ENCODE results near the gene SYNGR1. TPM values are rescaled to one million over a fixed set of nuclear protein-coding genes. Genes with fewer than 3 reads are reported as not detected.
"Not testable (repeated sequence)": the region's sequence is repeated elsewhere in the genome, so short reads cannot be mapped to it uniquely, and the experiment has no call there.

Gene SYNGR1
- polyA plus RNA-seq, 3 donors = 18.0 to 54.9 (median 39.6) TPM

DNA sequence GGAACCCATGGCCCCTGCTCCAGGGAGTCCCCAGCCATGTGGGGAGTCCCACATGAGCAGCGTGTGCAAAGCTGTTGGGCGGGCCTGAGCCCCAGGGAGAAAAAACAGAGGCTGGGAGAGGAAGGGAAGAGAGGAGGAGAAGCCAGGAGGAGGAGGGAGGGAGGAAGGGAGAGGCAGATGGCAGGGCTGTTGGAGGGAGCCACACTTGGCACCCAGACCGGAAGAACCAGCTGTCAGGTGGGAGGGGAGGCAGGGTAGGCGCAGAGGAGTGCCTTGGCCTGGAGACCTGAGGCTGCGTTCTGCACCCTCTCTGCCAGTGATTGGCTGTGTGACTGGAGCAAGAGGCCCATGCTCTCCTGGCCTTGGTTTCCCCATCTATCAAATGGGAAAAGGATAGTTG lies 6.7 kb downstream of the SYNGR1 start:
- intact Hi-C loops (cut with micrococcal nuclease) = no loop called here
- Histone ChIP-seq H3K27ac (ENCODE audit: low read depth in 1 of 2, low read length in 2 of 2) (no peak overlapping the region), H3K27me3 (ENCODE audit: control insufficient read depth in 2 of 2, insufficient read depth in 2 of 2, low read length in 2 of 2) (no peaks in the 10 kb centered on the region), H3K4me2 (replicated peaks; ENCODE audit: extremely low read depth, low read length, poor library complexity, severe bottlenecking) (no peak overlapping the region), H3K4me1 (ENCODE audit: control insufficient read depth in 1 of 2, insufficient read depth in 2 of 2, low read length in 2 of 2) (peaks cover 7% of the 10 kb centered on the region in 2 donors), H4K20me1 (ENCODE audit: insufficient read depth, low read length) (no peaks in the 10 kb centered on the region), H3K9ac (ENCODE audit: insufficient read depth, low read length, poor library complexity, severe bottlenecking) (no peak overlapping the region), H3K36me3 (replicated peaks in 1 of 2; ENCODE audit: control insufficient read depth in 1 of 2, insufficient read depth in 2 of 2, low read length in 2 of 2) (peaks cover 0 to 7% of the 10 kb centered on the region in 2 donors), H3K9me3 (replicated peaks in 1 of 2; ENCODE audit: control insufficient read depth in 1 of 2, insufficient read depth in 1 of 2, low read length in 2 of 2) (no peaks in the 10 kb centered on the region), H2AFZ (ENCODE audit: insufficient read depth, low read depth, low read length, poor library complexity, severe bottlenecking) (no peak overlapping the region), H3K4me3 (replicated peaks in 1 of 3; ENCODE audit: low read depth in 2 of 3, low read length in 3 of 3) (no peak overlapping the region), H3K79me2 (ENCODE audit: insufficient read depth, low read length) (peaks cover 48% of the 10 kb centered on the region)
- WGBS (ENCODE audit: insufficient coverage) = 94% methylated on average over 3 of the region's 5 CpGs
- Mint-ChIP-seq H3K4me1 (peaks cover 17% of the 10 kb centered on the region), H3K36me3 (peaks cover 10 to 15% of the 10 kb centered on the region in 2 donors), H3K4me3 (no peak overlapping the region), H3K27ac (peak overlapping the region in 2 of 7 donors; percentile 10 to 54), H3K27me3 (ENCODE audit: low read depth in 3 of 3) (peaks cover 0 to 2% (median 2%) of the 10 kb centered on the region in 3 donors), H3K9me3 (no peaks in the 10 kb centered on the region)
- TF ChIP-seq, protein P1, sequence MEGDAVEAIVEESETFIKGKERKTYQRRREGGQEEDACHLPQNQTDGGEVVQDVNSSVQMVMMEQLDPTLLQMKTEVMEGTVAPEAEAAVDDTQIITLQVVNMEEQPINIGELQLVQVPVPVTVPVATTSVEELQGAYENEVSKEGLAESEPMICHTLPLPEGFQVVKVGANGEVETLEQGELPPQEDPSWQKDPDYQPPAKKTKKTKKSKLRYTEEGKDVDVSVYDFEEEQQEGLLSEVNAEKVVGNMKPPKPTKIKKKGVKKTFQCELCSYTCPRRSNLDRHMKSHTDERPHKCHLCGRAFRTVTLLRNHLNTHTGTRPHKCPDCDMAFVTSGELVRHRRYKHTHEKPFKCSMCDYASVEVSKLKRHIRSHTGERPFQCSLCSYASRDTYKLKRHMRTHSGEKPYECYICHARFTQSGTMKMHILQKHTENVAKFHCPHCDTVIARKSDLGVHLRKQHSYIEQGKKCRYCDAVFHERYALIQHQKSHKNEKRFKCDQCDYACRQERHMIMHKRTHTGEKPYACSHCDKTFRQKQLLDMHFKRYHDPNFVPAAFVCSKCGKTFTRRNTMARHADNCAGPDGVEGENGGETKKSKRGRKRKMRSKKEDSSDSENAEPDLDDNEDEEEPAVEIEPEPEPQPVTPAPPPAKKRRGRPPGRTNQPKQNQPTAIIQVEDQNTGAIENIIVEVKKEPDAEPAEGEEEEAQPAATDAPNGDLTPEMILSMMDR (IDR thresholded peaks at IDR 0.05) = no peak
- no peak for DNase-seq

- H2AFZ ChIP-seq (ENCODE audit: insufficient read depth, low read depth, low read length, poor library complexity, severe bottlenecking); H4K20me1 ChIP-seq (ENCODE audit: insufficient read depth, low read length); H3K4me3 Mint-ChIP-seq; H3K4me1 ChIP-seq (ENCODE audit: control insufficient read depth in 1 of 2, insufficient read depth in 2 of 2, low read length in 2 of 2); intact Hi-C loops (cut with micrococcal nuclease); H3K9me3 ChIP-seq (replicated peaks in 1 of 2; ENCODE audit: control insufficient read depth in 1 of 2, insufficient read depth in 1 of 2, low read length in 2 of 2); H3K4me3 ChIP-seq (replicated peaks in 1 of 3; ENCODE audit: low read depth in 2 of 3, low read length in 3 of 3); H3K27ac Mint-ChIP-seq; H3K36me3 ChIP-seq (replicated peaks in 1 of 2; ENCODE audit: control insufficient read depth in 1 of 2, insufficient read depth in 2 of 2, low read length in 2 of 2); DNase-seq; H3K27me3 ChIP-seq (ENCODE audit: control insufficient read depth in 2 of 2, insufficient read depth in 2 of 2, low read length in 2 of 2); H3K27me3 Mint-ChIP-seq (ENCODE audit: low read depth in 3 of 3); H3K9ac ChIP-seq (ENCODE audit: insufficient read depth, low read length, poor library complexity, severe bottlenecking); H3K27ac ChIP-seq (ENCODE audit: low read depth in 1 of 2, low read length in 2 of 2); H3K9me3 Mint-ChIP-seq; H3K4me2 ChIP-seq (replicated peaks; ENCODE audit: extremely low read depth, low read length, poor library complexity, severe bottlenecking); H3K4me1 Mint-ChIP-seq: not testable (repeated sequence)
- peaks cover 42% of the 10 kb centered on the region for H3K79me2 ChIP-seq (ENCODE audit: insufficient read depth, low read length)
- 95% methylated on average over 9 of the region's 53 CpGs for WGBS (ENCODE audit: insufficient coverage)
- H3K36me3 Mint-ChIP-seq = peaks cover 10 to 15% of the 10 kb centered on the region in 2 donors
These were observed 7.6 kb downstream of the SYNGR1 start for GRCh38 chr22:39357110-39358108.

DNA sequence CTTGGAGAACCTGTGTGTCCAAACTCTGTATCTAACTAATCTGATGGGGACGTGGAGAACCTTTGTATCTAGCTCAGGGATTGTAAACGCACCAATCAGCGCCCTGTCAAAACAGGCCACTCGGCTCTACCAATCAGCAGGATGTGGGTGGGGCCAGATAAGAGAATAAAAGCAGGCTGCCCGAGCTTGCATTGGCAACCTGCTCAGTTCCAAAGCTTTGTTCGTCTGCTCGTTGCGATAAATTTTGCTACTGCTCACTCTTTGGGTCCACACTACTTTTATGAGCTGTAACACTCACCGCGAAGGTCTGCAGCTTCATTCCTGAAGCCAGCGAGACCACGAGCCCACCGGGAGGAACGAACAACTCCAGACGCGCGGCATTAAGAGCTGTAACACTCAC lies 8.4 kb downstream of the SYNGR1 start:
- H3K27ac ChIP-seq (ENCODE audit: low read depth in 1 of 2, low read length in 2 of 2); H3K4me3 Mint-ChIP-seq; H3K27me3 Mint-ChIP-seq (ENCODE audit: low read depth in 3 of 3); H3K9me3 ChIP-seq (replicated peaks in 1 of 2; ENCODE audit: control insufficient read depth in 1 of 2, insufficient read depth in 1 of 2, low read length in 2 of 2); H3K4me2 ChIP-seq (replicated peaks; ENCODE audit: extremely low read depth, low read length, poor library complexity, severe bottlenecking); H3K27me3 ChIP-seq (ENCODE audit: control insufficient read depth in 2 of 2, insufficient read depth in 2 of 2, low read length in 2 of 2); H3K36me3 ChIP-seq (replicated peaks in 1 of 2; ENCODE audit: control insufficient read depth in 1 of 2, insufficient read depth in 2 of 2, low read length in 2 of 2); intact Hi-C loops (cut with micrococcal nuclease); H3K9me3 Mint-ChIP-seq; H3K4me3 ChIP-seq (replicated peaks in 1 of 3; ENCODE audit: low read depth in 2 of 3, low read length in 3 of 3); H3K9ac ChIP-seq (ENCODE audit: insufficient read depth, low read length, poor library complexity, severe bottlenecking); H3K4me1 ChIP-seq (ENCODE audit: control insufficient read depth in 1 of 2, insufficient read depth in 2 of 2, low read length in 2 of 2); DNase-seq; H3K27ac Mint-ChIP-seq; H4K20me1 ChIP-seq (ENCODE audit: insufficient read depth, low read length); H2AFZ ChIP-seq (ENCODE audit: insufficient read depth, low read depth, low read length, poor library complexity, severe bottlenecking): not testable (repeated sequence)
- WGBS (ENCODE audit: insufficient coverage) = 88% methylated on average over 12 of the region's 17 CpGs
- H3K36me3 Mint-ChIP-seq = peaks cover 12 to 15% of the 10 kb centered on the region in 2 donors
- peaks cover 13% of the 10 kb centered on the region for H3K4me1 Mint-ChIP-seq
- H3K79me2 ChIP-seq (ENCODE audit: insufficient read depth, low read length) = peaks cover 35% of the 10 kb centered on the region

All from CD14-positive monocyte (primary cell).